Cardiac muscle cell (in vitro differentiated cells and primary cell): ENCODE results near the gene CRYGN. TPM values are rescaled to one million over a fixed set of nuclear protein-coding genes. Genes with fewer than 3 reads are reported as not detected.
A peak's percentile ranks its signal among the peaks of the same experiment; 100 is the strongest.

Experiments used
- DNase-seq, 2 donors: peaks; one replicate each; pipeline versions ENCODE4 v3.0.0 to v3.0.0-alpha.2; 2010 to 2017; ENCODE audit warnings: low read depth in 1 of 2, low spot score in 1 of 2
- H3K27ac ChIP-seq: fragments of 200-600 bp; sonication (generic); 2 replicates; pipeline ENCODE4 v1.5.1; 2016
- H3K27me3 ChIP-seq: fragments of 200-600 bp; sonication (generic); 2 replicates; pipeline ENCODE4 v1.6.0; 2016; ENCODE audit warnings: control low read depth
- H3K36me3 ChIP-seq: fragments of 200-600 bp; sonication (generic); 2 replicates; pipeline ENCODE4 v1.5.1; 2016; ENCODE audit warnings: control low read depth
- H3K4me1 ChIP-seq: fragments of 200-600 bp; sonication (generic); 2 replicates; pipeline ENCODE4 v1.8.1; 2017; ENCODE audit warnings: low read depth, mild to moderate bottlenecking, mixed run types
- H3K4me3 ChIP-seq: fragments of 200-600 bp; sonication (generic); 2 replicates; pipeline ENCODE4 v1.5.1; 2016; ENCODE audit warnings: mild to moderate bottlenecking
- H3K9me3 ChIP-seq: fragments of 200-600 bp; sonication (generic); 2 replicates; pipeline ENCODE4 v1.5.1; 2017; ENCODE audit warnings: low read depth, mild to moderate bottlenecking, control low read depth
- polyA plus RNA-seq: library from polyadenylated mRNA; unstranded; fragments of >200 nt; fragmentation: Nextera tagmentation; extraction: Ambion mirVana; gene quantifications from 2 replicates; pipeline ENCODE4 v1.2.1, GENCODE V29; 2016
- total RNA-seq: library from RNA; depleted of rRNA; stranded (reverse); fragments of >200 nt; gene quantifications from 2 replicates; pipeline ENCODE4 v1.2.3, GENCODE V29; 2016
- TF ChIP-seq, protein P1 (sequence below): IDR thresholded peaks from 2 replicates; pipeline ENCODE4 v1.5.1; 2012; ENCODE audit warnings: low read depth, mild to moderate bottlenecking, low read length

Gene CRYGN
- total and polyA plus RNA-seq, 2 experiments from 2014 or later, result 0.46 to 1.0 TPM

DNA sequence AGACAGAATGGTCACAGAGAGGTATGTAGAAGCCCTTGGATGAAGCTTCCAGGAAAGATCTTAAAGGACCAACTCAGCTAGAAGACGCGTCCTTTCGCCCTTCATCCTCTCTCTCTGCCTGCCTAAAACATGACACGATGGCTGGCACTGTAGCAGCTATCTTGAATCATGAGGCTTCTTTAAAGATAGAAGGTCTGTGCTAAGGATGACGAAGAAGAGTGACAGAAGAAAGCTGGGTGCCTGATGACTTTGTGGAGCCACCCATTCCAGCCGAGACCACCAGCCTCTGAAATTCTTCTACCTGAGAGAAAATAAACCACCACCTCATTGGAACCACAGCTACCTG lies 55.6 kb downstream of the CRYGN start:
- no peak overlapping the region for H3K4me3 ChIP-seq
- H3K36me3 ChIP-seq, result no peaks in the 10 kb centered on the region
- TF ChIP-seq, protein P1, sequence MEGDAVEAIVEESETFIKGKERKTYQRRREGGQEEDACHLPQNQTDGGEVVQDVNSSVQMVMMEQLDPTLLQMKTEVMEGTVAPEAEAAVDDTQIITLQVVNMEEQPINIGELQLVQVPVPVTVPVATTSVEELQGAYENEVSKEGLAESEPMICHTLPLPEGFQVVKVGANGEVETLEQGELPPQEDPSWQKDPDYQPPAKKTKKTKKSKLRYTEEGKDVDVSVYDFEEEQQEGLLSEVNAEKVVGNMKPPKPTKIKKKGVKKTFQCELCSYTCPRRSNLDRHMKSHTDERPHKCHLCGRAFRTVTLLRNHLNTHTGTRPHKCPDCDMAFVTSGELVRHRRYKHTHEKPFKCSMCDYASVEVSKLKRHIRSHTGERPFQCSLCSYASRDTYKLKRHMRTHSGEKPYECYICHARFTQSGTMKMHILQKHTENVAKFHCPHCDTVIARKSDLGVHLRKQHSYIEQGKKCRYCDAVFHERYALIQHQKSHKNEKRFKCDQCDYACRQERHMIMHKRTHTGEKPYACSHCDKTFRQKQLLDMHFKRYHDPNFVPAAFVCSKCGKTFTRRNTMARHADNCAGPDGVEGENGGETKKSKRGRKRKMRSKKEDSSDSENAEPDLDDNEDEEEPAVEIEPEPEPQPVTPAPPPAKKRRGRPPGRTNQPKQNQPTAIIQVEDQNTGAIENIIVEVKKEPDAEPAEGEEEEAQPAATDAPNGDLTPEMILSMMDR, result no peak
- H3K9me3 ChIP-seq, result no peaks in the 10 kb centered on the region
- peaks cover 7% of the 10 kb centered on the region for H3K27me3 ChIP-seq
- no peaks in the 10 kb centered on the region for H3K4me1 ChIP-seq
- H3K27ac ChIP-seq, result no peak overlapping the region
- DNase-seq, result no peak

DNA sequence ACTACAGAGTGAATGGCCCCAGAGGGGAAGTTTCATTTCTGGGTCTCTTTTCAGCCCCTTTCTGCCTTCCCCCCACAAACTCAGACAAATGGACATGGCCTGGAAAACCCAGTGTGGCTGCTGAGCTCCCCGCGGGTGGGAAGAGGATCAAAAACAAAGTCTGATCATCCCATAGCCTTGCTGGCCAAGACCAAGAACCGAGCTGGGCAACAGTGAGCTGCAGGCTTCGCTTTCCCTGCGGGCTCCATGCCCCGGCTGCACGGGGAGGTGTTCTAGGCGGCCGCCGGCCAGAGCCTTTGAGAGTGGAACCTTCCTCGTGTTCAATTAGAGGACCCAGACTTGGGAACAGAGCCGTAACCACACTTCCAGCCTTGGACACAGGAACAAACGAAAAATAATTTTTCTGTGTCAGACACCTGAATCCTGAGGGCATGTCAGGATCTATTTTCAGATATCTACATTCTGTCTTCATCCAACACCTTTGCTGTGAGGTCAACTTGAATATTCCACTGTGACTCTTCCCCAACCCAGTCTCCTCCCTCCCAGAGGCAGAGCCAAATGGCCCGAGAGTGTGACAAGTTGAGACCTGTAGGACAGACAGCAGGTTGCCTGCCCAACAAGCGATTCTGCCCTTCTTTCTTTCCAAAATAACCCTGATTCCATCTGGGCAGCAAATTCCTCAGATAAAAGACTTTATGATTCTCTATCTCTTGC lies 56.1 kb downstream of the CRYGN start:
- H3K36me3 ChIP-seq, result no peaks in the 10 kb centered on the region
- no peaks in the 10 kb centered on the region for H3K4me1 ChIP-seq
- TF ChIP-seq, protein P1, result no peak
- H3K27me3 ChIP-seq, result peaks cover 7% of the 10 kb centered on the region
- no peaks in the 10 kb centered on the region for H3K9me3 ChIP-seq
- H3K4me3 ChIP-seq, result no peak overlapping the region
- no peak for DNase-seq
- H3K27ac ChIP-seq, result no peak overlapping the region

DNA sequence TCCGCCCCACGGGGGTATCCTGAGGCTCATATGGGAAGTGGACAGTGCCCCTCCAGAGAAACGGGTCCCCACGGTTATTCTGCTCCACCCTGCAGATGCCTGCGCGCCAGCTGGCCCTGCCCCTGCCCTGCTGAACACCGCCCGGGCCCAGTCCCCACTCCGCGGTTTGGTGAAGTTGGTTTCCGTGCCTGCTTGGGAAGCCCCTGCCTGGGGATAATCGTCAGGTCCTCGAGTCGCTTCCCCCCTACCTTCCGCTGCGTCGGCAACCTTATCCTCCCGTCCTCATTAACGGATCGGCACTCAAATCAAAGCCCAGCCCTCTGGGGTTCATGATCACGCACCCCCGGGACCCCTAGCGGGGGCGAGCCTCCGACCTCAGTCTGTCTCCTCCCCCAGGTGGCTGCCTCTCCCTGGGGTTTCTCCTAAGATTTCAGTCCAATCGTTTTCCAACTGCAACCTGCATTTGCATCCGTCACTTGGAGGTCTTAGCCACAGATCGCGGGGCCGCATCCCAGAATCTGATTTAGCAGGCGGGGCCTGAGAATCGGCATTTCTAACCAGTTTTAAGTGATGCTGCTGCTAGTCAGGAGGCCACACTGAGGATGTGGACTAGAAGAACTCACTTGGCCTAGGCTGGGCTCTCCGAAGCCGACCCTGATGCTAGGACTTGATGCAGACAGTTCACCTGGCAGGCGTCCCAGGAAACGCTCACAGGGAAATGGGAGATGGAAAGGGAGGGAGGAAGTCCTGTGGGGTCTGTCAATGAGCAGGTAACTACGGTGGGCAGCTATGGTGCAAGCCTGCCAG lies 57.7 kb downstream of the CRYGN start:
- TF ChIP-seq, protein P1, result no peak
- H3K4me1 ChIP-seq, result no peaks in the 10 kb centered on the region
- no peak for DNase-seq
- no peaks in the 10 kb centered on the region for H3K9me3 ChIP-seq
- H3K36me3 ChIP-seq, result no peaks in the 10 kb centered on the region
- H3K4me3 ChIP-seq, result no peak overlapping the region
- H3K27me3 ChIP-seq, result peaks cover 7% of the 10 kb centered on the region
- H3K27ac ChIP-seq, result no peak overlapping the region

DNA sequence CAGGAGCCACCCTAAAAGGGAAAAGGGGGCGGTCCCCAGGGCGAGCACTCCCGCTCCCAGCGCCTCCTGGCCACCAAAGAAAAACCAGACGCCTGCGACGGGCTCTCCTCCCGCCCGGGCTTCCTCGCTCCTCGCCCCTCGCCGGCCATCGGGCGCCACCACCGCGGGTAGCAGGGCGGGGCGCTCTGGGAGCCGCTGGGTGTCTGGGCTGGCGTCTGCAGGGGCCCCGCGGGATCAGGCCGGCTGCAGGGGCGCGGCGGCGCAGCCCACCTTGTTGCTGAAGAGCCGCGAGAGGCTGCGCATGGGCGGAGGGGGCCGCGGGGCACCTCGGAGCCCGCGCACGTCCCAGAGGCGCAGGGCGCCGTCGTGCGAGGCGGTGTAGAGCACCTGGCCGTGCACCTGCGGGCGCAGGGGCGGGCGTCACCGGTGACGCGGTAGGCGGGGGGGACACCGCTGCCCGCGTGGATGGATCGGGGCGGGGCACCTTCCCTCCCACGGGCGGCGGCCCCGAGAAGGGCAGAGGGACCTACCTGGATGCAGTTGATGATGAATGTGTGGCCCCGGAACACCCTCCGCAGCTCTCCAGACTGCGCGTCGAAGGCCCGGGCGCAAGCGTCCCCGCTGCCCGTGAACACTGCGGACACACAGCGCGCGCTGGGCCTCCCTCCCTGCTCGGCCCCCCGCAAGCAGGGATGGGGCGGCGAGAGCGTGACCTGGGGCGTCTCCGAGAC lies 58.4 kb downstream of the CRYGN start:
- TF ChIP-seq, protein P1, result no peak
- Histone ChIP-seq H3K27ac (no peak overlapping the region), H3K27me3 (peaks cover 7% of the 10 kb centered on the region), H3K36me3 (no peaks in the 10 kb centered on the region), H3K4me3 (peak overlapping the region; percentile 12), H3K4me1 (no peaks in the 10 kb centered on the region), H3K9me3 (no peaks in the 10 kb centered on the region)
- DNase-seq, result peak; percentile 21 to 53

DNA sequence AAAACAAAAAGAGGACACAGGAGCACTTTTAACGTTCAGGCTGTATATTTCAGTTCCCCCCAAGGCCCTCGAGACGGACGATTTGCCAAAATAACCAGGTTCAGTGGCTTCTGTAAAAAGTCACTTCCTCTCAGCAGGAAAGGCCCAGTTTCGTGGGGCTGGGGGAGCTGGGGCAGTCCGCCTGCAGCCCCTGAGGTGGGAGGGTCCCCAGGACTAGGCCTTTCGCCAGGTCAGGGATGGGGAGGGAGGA lies 58.9 kb downstream of the CRYGN start:
- DNase-seq, result no peak
- Histone ChIP-seq H3K9me3 (no peaks in the 10 kb centered on the region), H3K27ac (no peak overlapping the region), H3K36me3 (no peaks in the 10 kb centered on the region), H3K27me3 (peaks cover 7% of the 10 kb centered on the region), H3K4me1 (no peaks in the 10 kb centered on the region), H3K4me3 (no peak overlapping the region)
- TF ChIP-seq, protein P1, result no peak
